ENCODE results near the gene NFIC. TPM values are rescaled to one million over a fixed set of nuclear protein-coding genes. Genes with fewer than 3 reads are reported as not detected.
"Not testable (repeated sequence)": the region's sequence is repeated elsewhere in the genome, so short reads cannot be mapped to it uniquely, and the experiment has no call there.

Gene NFIC
- total and polyA plus RNA-seq, 2 experiments from 2014 or later, result 7.8 to 20.9 TPM

DNA sequence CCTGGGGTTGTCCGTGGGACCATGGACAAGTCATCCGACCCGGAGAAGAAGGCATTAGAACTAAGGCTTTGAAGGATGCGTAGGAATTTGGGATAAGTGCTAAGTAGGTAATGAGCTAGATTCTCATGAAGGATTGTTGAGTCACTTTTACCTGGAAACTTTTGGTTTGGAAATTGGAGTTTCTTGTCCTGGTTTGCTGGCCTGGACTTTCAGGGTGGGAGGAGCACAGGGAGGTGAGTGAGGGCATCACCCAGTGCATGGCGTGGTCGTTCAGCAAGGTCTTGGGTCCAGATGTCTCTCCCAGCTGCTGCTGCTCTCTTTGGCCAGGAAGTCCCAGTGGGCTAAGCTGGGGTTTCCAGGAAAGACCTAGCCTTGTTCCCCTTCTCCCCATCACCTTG lies 7.6 kb downstream of the NFIC start:
- Histone ChIP-seq H3K27ac (no peak overlapping the region), H3K79me2 (peaks cover 30% of the 10 kb centered on the region), H3K36me3 (replicated peaks; ENCODE audit: insufficient read depth, low read depth) (no peaks in the 10 kb centered on the region), H2AFZ (no peak overlapping the region), H3K4me2 (no peak overlapping the region), H3K4me3 (no peak overlapping the region), H3K9me2 (replicated peaks; ENCODE audit: insufficient read depth) (no peaks in the 10 kb centered on the region), H3K4me1 (ENCODE audit: insufficient read depth) (peaks cover 18% of the 10 kb centered on the region), H4K20me1 (ENCODE audit: insufficient read depth, poor library complexity, severe bottlenecking) (peaks cover 15% of the 10 kb centered on the region), H3K9me3 (ENCODE audit: low read depth) (no peaks in the 10 kb centered on the region), H3K27me3 (peaks cover 24% of the 10 kb centered on the region)
- 87% methylated on average over 6 of the region's 6 CpGs for WGBS (ENCODE audit: low lambda C conversion rate, missing lambda C conversion rate)
- DNase-seq (ENCODE audit: low spot score), result no peak
- TF ChIP-seq EZH2 (IDR thresholded peaks at IDR 0.05; ENCODE audit: borderline replicate concordance) (no peak), EZH2phosphoT487 (IDR thresholded peaks at IDR 0.05; ENCODE audit: low read depth, severe bottlenecking, unreplicated experiment) (no peak)
- TF ChIP-seq, protein P1, sequence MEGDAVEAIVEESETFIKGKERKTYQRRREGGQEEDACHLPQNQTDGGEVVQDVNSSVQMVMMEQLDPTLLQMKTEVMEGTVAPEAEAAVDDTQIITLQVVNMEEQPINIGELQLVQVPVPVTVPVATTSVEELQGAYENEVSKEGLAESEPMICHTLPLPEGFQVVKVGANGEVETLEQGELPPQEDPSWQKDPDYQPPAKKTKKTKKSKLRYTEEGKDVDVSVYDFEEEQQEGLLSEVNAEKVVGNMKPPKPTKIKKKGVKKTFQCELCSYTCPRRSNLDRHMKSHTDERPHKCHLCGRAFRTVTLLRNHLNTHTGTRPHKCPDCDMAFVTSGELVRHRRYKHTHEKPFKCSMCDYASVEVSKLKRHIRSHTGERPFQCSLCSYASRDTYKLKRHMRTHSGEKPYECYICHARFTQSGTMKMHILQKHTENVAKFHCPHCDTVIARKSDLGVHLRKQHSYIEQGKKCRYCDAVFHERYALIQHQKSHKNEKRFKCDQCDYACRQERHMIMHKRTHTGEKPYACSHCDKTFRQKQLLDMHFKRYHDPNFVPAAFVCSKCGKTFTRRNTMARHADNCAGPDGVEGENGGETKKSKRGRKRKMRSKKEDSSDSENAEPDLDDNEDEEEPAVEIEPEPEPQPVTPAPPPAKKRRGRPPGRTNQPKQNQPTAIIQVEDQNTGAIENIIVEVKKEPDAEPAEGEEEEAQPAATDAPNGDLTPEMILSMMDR (IDR thresholded peaks at IDR 0.05; ENCODE audit: poor library complexity), result no peak

DNA sequence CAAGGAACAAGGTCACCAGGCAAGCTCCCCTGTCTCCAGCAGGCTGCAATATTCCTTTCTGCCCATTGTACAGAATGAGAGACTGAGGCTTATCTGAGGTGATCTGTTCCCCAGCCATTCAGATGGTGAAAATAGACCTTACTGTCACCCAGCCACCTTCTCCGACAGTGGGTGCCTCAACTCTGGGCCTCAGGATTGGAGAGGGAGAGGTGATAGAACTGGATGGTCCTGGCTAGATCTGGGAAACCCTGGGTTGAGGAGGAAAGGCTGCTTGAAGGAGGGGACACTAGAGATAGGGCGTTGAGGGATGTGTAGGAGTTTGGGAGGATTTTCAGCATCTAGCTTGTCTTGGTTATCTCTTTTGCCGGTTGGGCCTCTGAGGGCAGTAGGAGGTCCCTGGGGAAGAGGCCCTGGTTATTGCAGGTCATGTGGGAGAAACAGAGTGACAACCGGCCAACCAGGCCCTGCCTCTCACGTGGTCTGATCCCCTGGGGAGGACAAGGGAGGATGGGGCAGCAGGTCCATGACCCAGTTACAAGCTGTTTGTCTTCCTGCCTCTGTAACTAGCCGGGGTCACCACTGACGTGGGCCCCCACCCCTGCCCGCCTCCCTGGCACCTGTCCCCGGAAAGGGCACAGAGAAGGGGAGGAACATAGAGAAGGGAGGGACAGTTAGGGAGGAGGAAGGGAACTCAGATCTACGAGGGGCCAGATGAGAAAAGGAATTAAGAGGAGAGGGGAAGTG lies 8.2 kb downstream of the NFIC start:
- Histone ChIP-seq H3K27me3 (peaks cover 18% of the 10 kb centered on the region), H3K9me2 (replicated peaks; ENCODE audit: insufficient read depth) (no peaks in the 10 kb centered on the region), H4K20me1 (ENCODE audit: insufficient read depth, poor library complexity, severe bottlenecking) (peaks cover 17% of the 10 kb centered on the region), H3K9me3 (ENCODE audit: low read depth) (no peaks in the 10 kb centered on the region), H3K79me2 (peaks cover 30% of the 10 kb centered on the region), H3K27ac (no peak overlapping the region), H3K4me2 (peak overlapping the region; percentile 16), H3K4me3 (no peak overlapping the region), H3K36me3 (replicated peaks; ENCODE audit: insufficient read depth, low read depth) (no peaks in the 10 kb centered on the region), H2AFZ (no peak overlapping the region), H3K4me1 (ENCODE audit: insufficient read depth) (peaks cover 13% of the 10 kb centered on the region)
- WGBS (ENCODE audit: low lambda C conversion rate, missing lambda C conversion rate), result 58% methylated on average over 8 of the region's 10 CpGs
- no peak for DNase-seq (ENCODE audit: low spot score)
- TF ChIP-seq, protein P1 (IDR thresholded peaks at IDR 0.05; ENCODE audit: poor library complexity), result no peak
- no peak for TF ChIP-seq EZH2phosphoT487 (IDR thresholded peaks at IDR 0.05; ENCODE audit: low read depth, severe bottlenecking, unreplicated experiment)
- no peak for TF ChIP-seq EZH2 (IDR thresholded peaks at IDR 0.05; ENCODE audit: borderline replicate concordance)

DNA sequence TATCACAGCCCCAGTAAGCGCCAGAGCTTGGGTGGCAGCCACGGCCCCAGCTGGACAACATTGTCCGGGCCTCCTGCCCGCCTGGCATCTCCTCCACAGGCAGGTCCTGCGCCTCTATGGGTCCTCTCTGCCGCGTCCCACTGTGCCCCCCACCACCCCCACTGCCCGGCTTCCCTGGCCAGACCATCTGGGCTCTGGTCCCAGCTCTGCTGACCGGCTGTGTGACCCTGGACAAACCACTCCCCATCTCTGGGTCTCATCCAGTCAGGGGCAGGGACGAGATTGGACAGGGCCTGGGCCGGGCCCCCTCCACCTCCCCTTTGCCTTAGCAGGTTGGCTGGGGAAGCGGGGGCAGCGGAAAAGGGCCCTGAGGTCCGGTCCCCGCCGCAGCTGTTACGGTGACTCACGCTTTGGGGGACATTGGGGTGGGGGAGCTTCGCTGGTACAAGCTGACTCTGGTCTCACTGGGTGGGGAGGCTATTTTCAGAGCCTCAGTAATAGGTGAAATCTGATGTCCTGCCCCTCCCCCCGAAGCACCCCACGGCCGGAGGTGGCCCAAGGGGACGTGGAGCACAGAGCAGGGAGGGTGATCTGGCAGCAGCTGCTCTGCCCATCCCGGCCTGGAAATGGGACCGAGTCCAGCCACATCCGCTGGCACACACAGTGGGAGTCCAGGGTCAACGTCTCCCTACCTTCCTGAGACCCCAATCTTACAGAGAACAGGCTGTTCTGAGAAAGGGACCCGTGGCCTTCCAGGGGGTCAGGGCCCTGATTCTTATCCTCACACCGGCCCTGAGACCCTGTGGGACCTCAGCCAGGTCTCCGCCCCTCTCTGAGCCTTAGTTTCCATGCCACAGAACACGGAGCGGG lies 9.1 kb downstream of the NFIC start:
- DNase-seq (ENCODE audit: low spot score), result no peak
- Histone ChIP-seq H3K36me3 (replicated peaks; ENCODE audit: insufficient read depth, low read depth) (no peaks in the 10 kb centered on the region), H3K4me3 (no peak overlapping the region), H3K9me2 (replicated peaks; ENCODE audit: insufficient read depth) (no peaks in the 10 kb centered on the region), H3K27ac (peak overlapping the region; percentile 21), H4K20me1 (ENCODE audit: insufficient read depth, poor library complexity, severe bottlenecking) (peaks cover 17% of the 10 kb centered on the region), H2AFZ (no peak overlapping the region), H3K9me3 (ENCODE audit: low read depth) (no peaks in the 10 kb centered on the region), H3K27me3 (peaks cover 9% of the 10 kb centered on the region), H3K4me2 (no peak overlapping the region), H3K79me2 (peaks cover 26% of the 10 kb centered on the region), H3K4me1 (ENCODE audit: insufficient read depth) (peaks cover 6% of the 10 kb centered on the region)
- TF ChIP-seq EZH2 (IDR thresholded peaks at IDR 0.05; ENCODE audit: borderline replicate concordance) (no peak), EZH2phosphoT487 (IDR thresholded peaks at IDR 0.05; ENCODE audit: low read depth, severe bottlenecking, unreplicated experiment) (no peak)
- TF ChIP-seq, protein P1 (IDR thresholded peaks at IDR 0.05; ENCODE audit: poor library complexity), result no peak
- WGBS (ENCODE audit: low lambda C conversion rate, missing lambda C conversion rate), result 67% methylated on average over 29 of the region's 32 CpGs

DNA sequence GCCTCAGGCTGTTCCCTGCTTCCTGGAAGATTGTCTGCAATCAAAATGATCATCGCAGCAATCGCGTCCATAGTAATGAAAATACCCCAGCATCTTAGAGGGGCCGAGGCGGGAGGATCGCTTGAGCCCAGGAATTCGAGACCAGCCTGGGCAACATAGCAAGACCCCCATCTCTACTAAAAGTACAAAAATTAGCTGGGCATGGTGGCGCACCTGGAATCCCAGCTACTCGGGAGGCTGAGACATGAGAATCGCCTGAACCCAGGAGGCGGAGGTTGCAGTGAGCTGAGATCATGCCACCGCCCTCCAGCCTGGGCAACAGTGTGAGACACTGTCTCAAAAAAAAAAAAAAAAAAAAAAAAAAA lies 9.7 kb downstream of the NFIC start:
- not testable (repeated sequence) for H3K4me3 ChIP-seq; H3K36me3 ChIP-seq (replicated peaks; ENCODE audit: insufficient read depth, low read depth); H3K27ac ChIP-seq; H3K4me2 ChIP-seq; DNase-seq (ENCODE audit: low spot score); H3K4me1 ChIP-seq (ENCODE audit: insufficient read depth); H3K9me3 ChIP-seq (ENCODE audit: low read depth); H3K9me2 ChIP-seq (replicated peaks; ENCODE audit: insufficient read depth); H2AFZ ChIP-seq; H3K27me3 ChIP-seq
- H4K20me1 ChIP-seq (ENCODE audit: insufficient read depth, poor library complexity, severe bottlenecking), result peaks cover 17% of the 10 kb centered on the region
- 95% methylated on average over 11 of the region's 12 CpGs for WGBS (ENCODE audit: low lambda C conversion rate, missing lambda C conversion rate)
- H3K79me2 ChIP-seq, result peaks cover 28% of the 10 kb centered on the region
